ENCODE measurements around the gene CHURC1.

DNA sequence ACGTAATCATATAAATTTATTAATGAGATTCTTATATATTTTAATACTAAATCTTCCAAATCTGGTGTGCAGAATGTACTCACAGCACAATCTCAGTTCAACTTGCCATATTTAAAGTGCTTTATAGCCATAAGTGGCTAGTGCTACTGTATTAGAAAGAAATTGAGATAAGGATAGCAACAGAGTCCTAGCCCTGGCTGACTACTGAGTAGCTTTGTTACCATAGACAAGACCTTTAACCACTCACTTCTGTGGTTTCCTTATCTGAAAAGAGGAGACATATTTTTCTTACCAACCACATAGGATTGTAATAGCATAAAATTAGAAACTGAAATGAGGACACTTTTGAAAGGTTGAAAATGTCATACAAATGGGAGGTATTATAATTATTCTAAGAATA is 2.0 kb upstream of the CHURC1 start:
- TF ChIP-seq, protein P1, sequence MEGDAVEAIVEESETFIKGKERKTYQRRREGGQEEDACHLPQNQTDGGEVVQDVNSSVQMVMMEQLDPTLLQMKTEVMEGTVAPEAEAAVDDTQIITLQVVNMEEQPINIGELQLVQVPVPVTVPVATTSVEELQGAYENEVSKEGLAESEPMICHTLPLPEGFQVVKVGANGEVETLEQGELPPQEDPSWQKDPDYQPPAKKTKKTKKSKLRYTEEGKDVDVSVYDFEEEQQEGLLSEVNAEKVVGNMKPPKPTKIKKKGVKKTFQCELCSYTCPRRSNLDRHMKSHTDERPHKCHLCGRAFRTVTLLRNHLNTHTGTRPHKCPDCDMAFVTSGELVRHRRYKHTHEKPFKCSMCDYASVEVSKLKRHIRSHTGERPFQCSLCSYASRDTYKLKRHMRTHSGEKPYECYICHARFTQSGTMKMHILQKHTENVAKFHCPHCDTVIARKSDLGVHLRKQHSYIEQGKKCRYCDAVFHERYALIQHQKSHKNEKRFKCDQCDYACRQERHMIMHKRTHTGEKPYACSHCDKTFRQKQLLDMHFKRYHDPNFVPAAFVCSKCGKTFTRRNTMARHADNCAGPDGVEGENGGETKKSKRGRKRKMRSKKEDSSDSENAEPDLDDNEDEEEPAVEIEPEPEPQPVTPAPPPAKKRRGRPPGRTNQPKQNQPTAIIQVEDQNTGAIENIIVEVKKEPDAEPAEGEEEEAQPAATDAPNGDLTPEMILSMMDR (IDR thresholded peaks at IDR 0.05; ENCODE audit: borderline replicate concordance, extremely low read depth, low read length, poor library complexity, severe bottlenecking) = no peak
- TF ChIP-seq EZH2 (IDR thresholded peaks at IDR 0.05; ENCODE audit: borderline replicate concordance, low read depth, low read length, severe bottlenecking) = no peak
